Activated T-helper 17 cell treated with anti-CD3 and anti-CD28 coated beads, Interleukin-2, amount 50 U/mL, for 72 hours (primary cell): ENCODE data around the gene SLC25A29. TPM values are rescaled to one million over a fixed set of nuclear protein-coding genes. Genes with fewer than 3 reads are reported as not detected.
"Not testable (repeated sequence)": the region's sequence is repeated elsewhere in the genome, so short reads cannot be mapped to it uniquely, and the experiment has no call there.

Experiments
- ATAC-seq: fragments of 150-1000 bp; cut with Tn5 transposase; replicated peaks from 2 replicates; pipeline ENCODE4 v1.10.0; 2021; ENCODE audit warnings: mild to moderate bottlenecking, moderate library complexity
- H3K27ac Mint-ChIP-seq: one replicate; pipeline ENCODE4 v1.8.0; 2022; ENCODE audit warnings: mixed read lengths
- H3K27me3 Mint-ChIP-seq: one replicate; pipeline ENCODE4 v1.8.0; 2022; ENCODE audit warnings: mixed read lengths
- H3K36me3 Mint-ChIP-seq: one replicate; pipeline ENCODE4 v1.8.0; 2022; ENCODE audit warnings: low read depth, mild to moderate bottlenecking, mixed read lengths
- H3K4me1 Mint-ChIP-seq: one replicate; pipeline ENCODE4 v1.8.0; 2022; ENCODE audit warnings: mixed read lengths
- H3K4me3 Mint-ChIP-seq: one replicate; pipeline ENCODE4 v1.8.0; 2022; ENCODE audit warnings: mild to moderate bottlenecking, mixed read lengths
- H3K9me3 Mint-ChIP-seq: one replicate; pipeline ENCODE4 v1.8.0; 2022; ENCODE audit warnings: mixed read lengths
- total RNA-seq, 2 donors: library from RNA; stranded (reverse); gene quantifications; one replicate each; pipeline ENCODE4 v1.2.3, GENCODE V29; 2022

Gene SLC25A29, protein sequence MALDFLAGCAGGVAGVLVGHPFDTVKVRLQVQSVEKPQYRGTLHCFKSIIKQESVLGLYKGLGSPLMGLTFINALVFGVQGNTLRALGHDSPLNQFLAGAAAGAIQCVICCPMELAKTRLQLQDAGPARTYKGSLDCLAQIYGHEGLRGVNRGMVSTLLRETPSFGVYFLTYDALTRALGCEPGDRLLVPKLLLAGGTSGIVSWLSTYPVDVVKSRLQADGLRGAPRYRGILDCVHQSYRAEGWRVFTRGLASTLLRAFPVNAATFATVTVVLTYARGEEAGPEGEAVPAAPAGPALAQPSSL
- 1 to 10 TPM; 3.8 to 9.3 TPM for total RNA-seq

DNA sequence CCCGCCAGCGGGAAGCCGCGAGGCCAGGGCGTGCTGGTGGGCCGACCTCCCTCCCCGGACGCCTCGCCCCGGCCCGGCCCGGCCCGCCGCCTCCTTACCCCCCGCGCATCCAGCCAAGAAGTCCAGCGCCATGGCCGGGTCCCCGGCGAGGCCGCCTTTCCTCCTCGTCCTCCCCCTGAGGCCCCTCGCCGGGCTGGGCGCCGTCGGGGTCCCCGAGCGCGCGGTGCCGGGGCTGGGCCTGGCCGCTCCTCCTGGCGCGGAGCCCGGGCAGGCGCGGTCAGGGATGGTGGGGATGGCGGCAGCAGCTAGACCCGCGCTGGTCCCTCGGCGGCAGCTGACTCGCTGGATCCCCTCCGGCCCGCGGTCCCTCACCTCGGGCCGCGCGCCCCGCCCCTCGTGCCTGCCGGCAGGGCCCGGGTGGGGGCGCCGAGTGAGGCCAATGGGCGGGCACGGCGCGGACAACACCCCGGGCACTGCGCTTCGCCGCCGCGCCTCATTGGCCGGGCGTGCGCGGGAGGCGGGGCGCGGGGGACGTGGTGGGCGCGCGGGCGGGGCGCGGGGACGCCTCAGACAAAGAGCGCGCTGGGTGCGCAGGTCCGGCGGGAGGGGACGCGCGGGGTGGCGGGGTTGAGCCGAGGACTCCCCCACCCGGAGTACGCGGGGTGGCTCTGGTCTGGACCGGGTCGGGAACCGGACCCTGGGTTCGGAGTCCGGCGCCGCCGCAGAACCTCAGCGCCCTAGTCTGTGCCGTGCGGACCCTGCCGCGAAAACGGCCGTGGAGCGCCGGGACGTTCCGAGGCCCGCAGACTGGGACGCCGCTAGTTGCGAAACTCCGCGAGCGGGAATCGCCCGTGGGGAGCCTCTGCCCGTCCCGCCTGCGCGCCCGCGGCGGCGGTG lies at the start of gene SLC25A29:
Gene SLC25A29, minus strand, starts transcription at position 344 of the 897 bp plus-strand sequence. Its CDS starts 212 bp downstream, at position 132.
- no peak within 1 kb of the TSS for H3K27ac Mint-ChIP-seq
- H3K36me3 Mint-ChIP-seq, result no peaks in the 10 kb centered on the region
- no peaks in the 10 kb centered on the region for H3K4me1 Mint-ChIP-seq

GRCh38 chr14:100350986-100351385 lies 44.7 kb upstream of the SLC25A29 start:
- Mint-ChIP-seq H3K9me3 (no peaks in the 10 kb centered on the region), H3K36me3 (peaks cover 98% of the 10 kb centered on the region), H3K27me3 (no peaks in the 10 kb centered on the region), H3K4me1 (peaks cover 7% of the 10 kb centered on the region), H3K27ac (peak overlapping the region; percentile 30), H3K4me3 (no peak overlapping the region)
- ATAC-seq, result no peak

More for the DNA sequence above, at the start of gene SLC25A29:
- peak; percentile 94 for ATAC-seq
- Mint-ChIP-seq H3K9me3 (no peaks in the 10 kb centered on the region), H3K4me3 (peak within 1 kb of the TSS; percentile 77), H3K27me3 (peaks cover 7% of the 10 kb centered on the region)

GRCh38 chr14:100350276-100350926 lies 44.2 kb upstream of the SLC25A29 start:
- H3K4me1 Mint-ChIP-seq, result peaks cover 7% of the 10 kb centered on the region
- peaks cover 98% of the 10 kb centered on the region for H3K36me3 Mint-ChIP-seq
- no peak for ATAC-seq
- no peaks in the 10 kb centered on the region for H3K27me3 Mint-ChIP-seq
- peak overlapping the region; percentile 30 for H3K27ac Mint-ChIP-seq
- H3K4me3 Mint-ChIP-seq, result no peak overlapping the region
- H3K9me3 Mint-ChIP-seq, result no peaks in the 10 kb centered on the region

DNA sequence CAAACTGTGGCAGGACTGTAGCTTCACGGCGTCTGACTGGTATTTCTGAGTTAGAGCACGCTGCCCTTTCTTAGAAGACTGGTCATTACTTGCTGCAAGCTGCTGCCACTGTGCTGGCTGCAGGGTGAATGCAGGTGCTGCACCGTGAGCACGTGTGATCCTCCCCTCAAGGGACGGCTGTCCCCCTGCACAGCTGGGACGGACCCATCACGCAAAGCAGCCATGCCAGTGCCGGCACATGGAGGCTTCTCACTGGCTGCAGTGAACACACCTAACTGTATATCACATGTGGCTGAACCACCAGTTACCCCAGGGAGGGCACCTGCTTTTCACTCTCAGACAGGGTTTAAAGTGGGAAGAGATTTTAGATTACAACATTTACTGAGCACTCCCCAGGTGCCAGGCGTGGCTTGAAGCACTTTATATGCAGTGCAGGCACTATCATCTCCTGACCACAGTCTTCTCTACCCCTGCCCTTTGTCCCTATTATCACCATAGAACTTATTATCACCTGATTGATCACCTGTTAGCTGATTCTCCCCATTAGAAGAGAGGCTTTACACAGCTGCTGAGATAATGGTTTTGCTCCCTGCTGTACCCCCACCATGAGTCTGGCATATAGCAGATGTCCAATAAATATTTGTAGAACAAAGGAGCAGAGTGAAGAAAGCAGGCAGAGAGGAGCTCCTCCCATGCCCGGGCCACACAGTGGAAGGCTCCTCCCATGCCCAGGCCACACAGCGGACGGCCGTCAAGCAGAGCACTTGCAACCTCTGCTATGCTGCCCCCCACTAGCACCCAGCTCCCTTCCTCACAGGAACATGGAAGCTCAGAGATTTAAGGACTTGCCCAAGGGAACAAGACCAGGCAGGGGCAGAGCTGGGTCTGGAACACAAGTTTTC lies 42.8 kb upstream of the SLC25A29 start:
- H3K27me3 Mint-ChIP-seq, result no peaks in the 10 kb centered on the region
- H3K36me3 Mint-ChIP-seq, result peaks cover 90% of the 10 kb centered on the region
- no peak for ATAC-seq
- no peak overlapping the region for H3K27ac Mint-ChIP-seq
- H3K4me1 Mint-ChIP-seq, result peaks cover 7% of the 10 kb centered on the region
- no peaks in the 10 kb centered on the region for H3K9me3 Mint-ChIP-seq
- no peak overlapping the region for H3K4me3 Mint-ChIP-seq

DNA sequence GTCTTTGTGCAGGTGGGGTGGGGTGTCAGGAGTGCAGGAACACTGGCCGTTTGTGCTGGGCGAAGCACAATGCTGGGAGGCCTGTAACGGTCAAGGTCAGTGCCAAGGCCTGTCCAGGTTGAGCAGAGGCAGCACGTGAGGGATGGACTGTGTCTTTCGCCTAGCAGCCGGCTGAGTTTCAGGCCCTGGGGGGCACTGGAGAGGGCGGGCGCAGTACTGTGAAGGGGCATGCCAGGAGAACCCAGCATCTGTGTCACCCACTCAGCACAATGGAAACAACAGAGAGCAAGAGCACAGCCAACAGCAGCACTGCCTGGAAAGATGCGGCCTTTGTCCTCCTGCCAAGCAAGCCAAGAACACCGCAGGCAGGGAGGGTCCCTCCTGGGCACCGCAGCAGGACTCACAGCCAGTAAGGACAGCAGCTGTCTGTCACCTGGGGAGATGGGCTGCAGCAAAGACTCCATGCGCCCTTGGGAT lies 42.0 kb upstream of the SLC25A29 start:
- no peak overlapping the region for H3K4me3 Mint-ChIP-seq

DNA sequence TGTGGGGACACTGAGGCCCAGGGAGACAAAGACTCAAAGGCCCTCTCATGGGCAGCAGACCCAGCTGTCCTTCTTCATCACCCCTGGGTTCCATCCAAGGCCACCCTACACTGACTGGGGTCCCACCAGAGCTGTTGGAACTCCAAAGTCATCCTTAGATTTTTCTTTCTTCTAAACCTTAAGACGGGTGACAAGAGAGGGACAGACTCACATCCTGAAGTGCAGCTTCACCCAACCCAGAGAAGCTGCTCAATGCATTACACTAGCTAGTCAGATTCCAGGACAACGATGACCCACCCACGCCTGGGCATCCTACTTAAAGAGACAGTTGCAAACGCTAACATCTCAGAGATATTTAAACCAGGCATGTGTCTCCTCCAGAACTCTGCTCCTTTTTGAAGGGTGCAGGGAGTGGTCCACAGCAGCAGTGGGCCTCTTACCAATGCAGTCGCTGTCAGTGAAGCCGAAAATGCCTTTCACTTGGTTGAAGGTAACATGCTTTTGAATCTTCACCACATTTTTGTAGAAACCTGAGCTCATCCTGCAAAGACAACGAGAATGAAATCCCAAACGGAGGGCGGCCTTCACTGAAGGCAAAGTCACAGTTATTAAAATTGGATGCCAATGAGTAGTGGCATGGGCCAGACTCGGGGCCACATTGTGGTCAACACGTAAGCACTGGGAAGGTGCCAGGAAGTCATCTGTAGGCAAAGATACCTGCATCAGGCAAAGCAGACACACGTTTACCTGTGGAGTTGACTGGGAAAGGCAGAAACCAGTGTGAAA lies 40.3 kb upstream of the SLC25A29 start:
- peaks cover 14% of the 10 kb centered on the region for H3K4me1 Mint-ChIP-seq
- H3K36me3 Mint-ChIP-seq, result peaks cover 90% of the 10 kb centered on the region
- no peak for ATAC-seq
- H3K27ac Mint-ChIP-seq, result peak overlapping the region; percentile 41
- H3K4me3 Mint-ChIP-seq, result no peak overlapping the region
- H3K27me3 Mint-ChIP-seq, result no peaks in the 10 kb centered on the region
- H3K9me3 Mint-ChIP-seq, result no peaks in the 10 kb centered on the region

More for the DNA sequence above, 42.0 kb upstream of the SLC25A29 start:
- Mint-ChIP-seq H3K27me3 (no peaks in the 10 kb centered on the region), H3K27ac (no peak overlapping the region), H3K9me3 (no peaks in the 10 kb centered on the region), H3K4me1 (peaks cover 7% of the 10 kb centered on the region), H3K36me3 (peaks cover 90% of the 10 kb centered on the region)
- ATAC-seq, result no peak

DNA sequence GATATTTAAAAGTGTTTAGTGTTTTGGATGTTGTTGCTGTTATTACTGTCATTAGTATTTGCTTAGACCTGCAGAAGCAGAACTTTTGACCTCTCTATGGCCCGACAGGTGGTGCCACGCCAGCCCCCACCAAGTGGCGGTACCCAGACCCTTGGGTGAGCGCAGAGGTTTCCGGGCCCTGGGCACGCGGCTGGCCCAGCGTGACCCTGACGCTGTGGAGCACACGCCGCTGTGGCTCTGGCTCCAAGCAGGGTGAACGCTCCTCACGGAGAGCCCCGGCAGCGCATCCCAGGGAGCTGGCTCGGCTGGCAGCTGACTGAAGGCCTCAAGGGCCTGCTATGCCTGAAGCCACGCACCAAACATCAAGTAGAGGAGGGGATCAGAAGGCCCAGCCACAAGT lies 39.5 kb upstream of the SLC25A29 start:
- Mint-ChIP-seq H3K4me3 (no peak overlapping the region), H3K4me1 (peaks cover 16% of the 10 kb centered on the region), H3K9me3 (no peaks in the 10 kb centered on the region), H3K27me3 (no peaks in the 10 kb centered on the region), H3K27ac (no peak overlapping the region), H3K36me3 (peaks cover 90% of the 10 kb centered on the region)
- no peak for ATAC-seq

- ATAC-seq, H3K9me3 Mint-ChIP-seq, H3K4me3 Mint-ChIP-seq, H3K27ac Mint-ChIP-seq, H3K27me3 Mint-ChIP-seq: not testable (repeated sequence)
- H3K36me3 Mint-ChIP-seq, result peaks cover 90% of the 10 kb centered on the region
- peaks cover 13% of the 10 kb centered on the region for H3K4me1 Mint-ChIP-seq
Measured at GRCh38 chr14:100344657-100345056, 38.4 kb upstream of the SLC25A29 start.

DNA sequence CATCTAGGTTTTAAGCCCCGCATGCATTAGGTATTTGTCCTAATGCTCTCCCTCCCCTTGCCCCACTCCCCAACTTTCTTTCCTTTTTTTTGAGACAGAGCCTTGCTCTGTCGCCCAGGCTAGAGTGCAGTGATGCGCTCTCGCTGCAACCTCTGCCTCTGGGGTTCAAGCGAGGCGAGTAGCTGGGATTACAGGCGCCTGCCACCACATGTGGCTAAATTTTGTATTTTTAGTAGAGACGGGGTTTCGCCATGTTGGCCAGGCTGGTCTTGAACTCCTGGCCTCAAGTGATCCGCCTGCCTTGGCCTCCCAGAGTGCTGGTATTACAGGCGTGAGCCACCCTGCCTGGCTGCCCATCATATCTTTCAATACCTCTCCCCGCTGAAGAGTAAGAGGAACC lies 36.6 kb upstream of the SLC25A29 start:
- not testable (repeated sequence) for H3K27me3 Mint-ChIP-seq, H3K9me3 Mint-ChIP-seq, H3K4me3 Mint-ChIP-seq, ATAC-seq
- Mint-ChIP-seq H3K36me3 (peaks cover 90% of the 10 kb centered on the region), H3K27ac (peak overlapping the region; percentile 85), H3K4me1 (peaks cover 13% of the 10 kb centered on the region)

DNA sequence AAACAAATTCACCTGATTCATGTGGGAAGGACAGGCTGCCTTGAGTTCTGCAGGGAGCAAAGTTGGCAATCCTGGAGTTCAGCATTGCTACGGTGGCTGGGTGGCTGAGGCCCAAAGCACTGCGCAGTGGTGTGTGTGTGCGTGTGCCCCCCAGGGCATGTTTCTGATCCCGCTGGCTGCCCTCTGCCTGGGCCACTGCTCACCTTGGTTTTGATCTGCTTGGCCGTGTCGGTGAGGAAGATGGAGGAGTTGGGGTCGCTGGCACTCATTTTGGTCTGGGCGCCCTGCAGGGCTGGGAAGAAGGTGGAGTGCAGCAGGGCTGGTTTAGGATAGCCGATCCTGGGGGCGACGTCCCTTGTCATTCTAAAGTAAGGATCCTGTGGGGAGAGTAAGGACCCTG lies 36.0 kb upstream of the SLC25A29 start:
- Mint-ChIP-seq H3K27ac (peak overlapping the region; percentile 85), H3K4me3 (no peak overlapping the region), H3K4me1 (peaks cover 14% of the 10 kb centered on the region), H3K9me3 (no peaks in the 10 kb centered on the region), H3K36me3 (peaks cover 92% of the 10 kb centered on the region), H3K27me3 (no peaks in the 10 kb centered on the region)
- ATAC-seq, result no peak

GRCh38 chr14:100341301-100342031 lies 35.2 kb upstream of the SLC25A29 start:
- ATAC-seq, result peak; percentile 79
- H3K27me3 Mint-ChIP-seq, result no peaks in the 10 kb centered on the region
- peak overlapping the region; percentile 85 for H3K27ac Mint-ChIP-seq
- peaks cover 92% of the 10 kb centered on the region for H3K36me3 Mint-ChIP-seq
- no peaks in the 10 kb centered on the region for H3K9me3 Mint-ChIP-seq
- H3K4me3 Mint-ChIP-seq, result peak overlapping the region; percentile 37
- H3K4me1 Mint-ChIP-seq, result peaks cover 20% of the 10 kb centered on the region

- no peaks in the 10 kb centered on the region for H3K27me3 Mint-ChIP-seq
- H3K4me1 Mint-ChIP-seq, result peaks cover 23% of the 10 kb centered on the region
- H3K27ac Mint-ChIP-seq, result peak overlapping the region; percentile 85
- H3K4me3 Mint-ChIP-seq, result no peak overlapping the region
- no peak for ATAC-seq
- H3K9me3 Mint-ChIP-seq, result no peaks in the 10 kb centered on the region
- peaks cover 92% of the 10 kb centered on the region for H3K36me3 Mint-ChIP-seq
Measured at GRCh38 chr14:100340423-100340813, 34.2 kb upstream of the SLC25A29 start.
